OCI-LY3 (cell line): ENCODE results near the gene OLA1.

Experiments
- H2AFZ ChIP-seq: fragments of 200-600, 300-600 bp; shearing (Covaris generic); 2 replicates; pipeline ENCODE4 v1.6.0; 2014; ENCODE audit warnings: antibody characterized with exemption, low read depth, low read length
- H3K27ac ChIP-seq: fragments of 200-600, 300-600 bp; sonication (generic); 2 replicates; pipeline ENCODE4 v1.5.1; 2014; ENCODE audit warnings: mild to moderate bottlenecking, low read length, moderate library complexity, mixed read lengths
- H3K27me3 ChIP-seq: fragments of 200-600, 300-600 bp; sonication (generic); 2 replicates; pipeline ENCODE4 v1.6.1; 2014; ENCODE audit warnings: low read depth, low read length, mixed read lengths
- H3K36me3 ChIP-seq: fragments of 200-600, 300-600 bp; sonication (generic); replicated peaks from 2 replicates; pipeline ENCODE3; 2014; ENCODE audit warnings: low read depth, low read length, mixed read lengths
- H3K4me1 ChIP-seq: fragments of 300-600, 200-600 bp; sonication (generic); 2 replicates; pipeline ENCODE4 v1.6.1; 2014; ENCODE audit warnings: low read length, mixed read lengths
- H3K4me2 ChIP-seq: fragments of 200-600, 300-600 bp; sonication (generic); 2 replicates; pipeline ENCODE4 v1.6.1; 2014; ENCODE audit warnings: low read length, mixed read lengths
- H3K4me3 ChIP-seq: fragments of 300-600, 200-600 bp; sonication (generic); 2 replicates; pipeline ENCODE4 v1.5.1; 2014; ENCODE audit warnings: antibody characterized with exemption, mild to moderate bottlenecking, low read length, moderate library complexity
- H3K79me2 ChIP-seq: fragments of 300-600, 200-600 bp; shearing (Covaris generic); 2 replicates; pipeline ENCODE4 v1.6.1; 2014; ENCODE audit warnings: mild to moderate bottlenecking, low read length, mixed read lengths
- H3K9ac ChIP-seq: fragments of 300-600, 200-600 bp; shearing (Covaris generic); 2 replicates; pipeline ENCODE4 v1.6.0; 2014; ENCODE audit warnings: mild to moderate bottlenecking, low read length, moderate library complexity
- H3K9me3 ChIP-seq: fragments of 200-600, 300-600 bp; shearing (Covaris generic); 2 replicates; pipeline ENCODE4 v1.6.1; 2014; ENCODE audit warnings: low read length, mixed read lengths; ENCODE audit not compliant: insufficient read depth
- H4K20me1 ChIP-seq: fragments of 200-600, 300-600 bp; sonication (generic); 2 replicates; pipeline ENCODE4 v1.6.1; 2016; ENCODE audit warnings: low read length, mixed read lengths; ENCODE audit not compliant: insufficient read depth
- CTCF ChIP-seq: fragments of 200-600, 300-600 bp; sonication (generic); IDR thresholded peaks from 2 replicates; pipeline ENCODE4 v1.5.1; 2014; ENCODE audit warnings: antibody characterized with exemption, low read length, low read depth
- EZH2phosphoT487 ChIP-seq: fragments of 200-600 bp; shearing (Covaris generic); IDR thresholded peaks from 2 replicates; pipeline ENCODE4 v1.6.1; 2018; ENCODE audit warnings: antibody characterized with exemption, mixed run types, low read depth

Gene OLA1

GRCh38 chr2:174259981-174260380 is 11.6 kb upstream of the OLA1 start:
- Histone ChIP-seq H3K4me1 (peaks cover 6% of the 10 kb centered on the region; the same call in 1 of the 2 replicates), H3K9me3 (no peaks in the 10 kb centered on the region), H3K4me3 (no peak overlapping the region), H3K4me2 (no peak overlapping the region), H3K27ac (no peak overlapping the region), H3K27me3 (peaks cover 6% of the 10 kb centered on the region; the same call in 1 of the 2 replicates), H3K79me2 (no peaks in the 10 kb centered on the region), H2AFZ (no peak overlapping the region), H3K36me3 (no peaks in the 10 kb centered on the region), H4K20me1 (no peaks in the 10 kb centered on the region), H3K9ac (no peak overlapping the region)
- TF ChIP-seq CTCF, result no peak
- no peak for TF ChIP-seq EZH2phosphoT487

GRCh38 chr2:174254267-174254666 is 5.9 kb upstream of the OLA1 start:
- Histone ChIP-seq H3K9me3 (no peaks in the 10 kb centered on the region), H3K36me3 (no peaks in the 10 kb centered on the region), H4K20me1 (no peaks in the 10 kb centered on the region), H3K27me3 (no peaks in the 10 kb centered on the region), H3K4me3 (no peak overlapping the region), H3K9ac (no peak overlapping the region), H2AFZ (no peak overlapping the region), H3K4me2 (no peak overlapping the region), H3K79me2 (no peaks in the 10 kb centered on the region), H3K4me1 (peaks cover 5% of the 10 kb centered on the region; the same call in 1 of the 2 replicates), H3K27ac (no peak overlapping the region)
- no peak for TF ChIP-seq CTCF
- no peak for TF ChIP-seq EZH2phosphoT487

GRCh38 chr2:174248998-174249592 is 763 bp upstream of the OLA1 start:
- Histone ChIP-seq H3K4me2 (peak overlapping the region; percentile 86), H3K79me2 (peaks cover 43% of the 10 kb centered on the region), H3K4me3 (peak overlapping the region; percentile 98), H3K4me1 (peaks cover 22% of the 10 kb centered on the region), H3K9me3 (no peaks in the 10 kb centered on the region), H3K9ac (peak overlapping the region; percentile 84), H3K36me3 (peaks cover 12% of the 10 kb centered on the region), H3K27me3 (no peaks in the 10 kb centered on the region), H4K20me1 (peaks cover 9% of the 10 kb centered on the region; the same call in 1 of the 2 replicates), H3K27ac (peak overlapping the region; percentile 43), H2AFZ (peak overlapping the region; percentile 85)
- no peak for TF ChIP-seq EZH2phosphoT487
- no peak for TF ChIP-seq CTCF

GRCh38 chr2:174247474-174248186 is 702 bp downstream of the OLA1 start:
- 0 out of 2 replicates have a peak overlapping the region, but pooled peaks have one; percentile 5 for H2AFZ ChIP-seq
- peaks cover 57% of the 10 kb centered on the region for H3K79me2 ChIP-seq
- peak overlapping the region; percentile 29; the same call in 1 of the 2 replicates for H3K27ac ChIP-seq
- H3K9ac ChIP-seq, result peak overlapping the region; percentile 85
- H3K36me3 ChIP-seq, result peaks cover 17% of the 10 kb centered on the region
- peak overlapping the region; percentile 98 for H3K4me3 ChIP-seq
- TF ChIP-seq EZH2phosphoT487 (no peak), CTCF (no peak)
- H4K20me1 ChIP-seq, result peaks cover 9% of the 10 kb centered on the region; the same call in 1 of the 2 replicates
- H3K9me3 ChIP-seq, result no peaks in the 10 kb centered on the region
- peaks cover 22% of the 10 kb centered on the region for H3K4me1 ChIP-seq
- no peaks in the 10 kb centered on the region for H3K27me3 ChIP-seq
- H3K4me2 ChIP-seq, result peak overlapping the region; percentile 98
